Measurements from ENCODE around the gene CCNY.
A peak's percentile ranks its signal among the peaks of the same experiment; 100 is the strongest.

The CCNY gene

DNA sequence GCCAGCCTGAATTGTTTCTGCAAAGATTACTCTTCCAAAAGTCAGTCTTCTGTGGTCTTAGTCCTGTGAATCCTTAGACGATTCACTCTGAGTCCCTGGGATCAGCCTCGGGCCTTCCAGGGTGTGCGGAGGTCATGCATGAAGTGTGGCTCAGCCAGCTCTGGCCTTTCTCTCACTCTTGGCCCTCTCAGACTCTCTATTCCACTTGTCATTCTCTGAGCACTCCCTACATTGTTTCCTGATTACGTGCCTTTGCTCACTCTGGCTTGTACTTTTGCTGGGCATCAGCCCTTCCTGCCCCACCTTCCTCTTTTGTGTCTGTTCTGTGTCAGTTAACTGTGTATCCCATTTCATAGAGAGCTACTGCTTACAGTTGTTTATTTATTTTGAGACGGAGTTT lies 36.0 kb downstream of the CCNY start:
- H3K27me3 Mint-ChIP-seq: no peaks in the 10 kb centered on the region
- peak overlapping the region; percentile 9 for H3K4me3 Mint-ChIP-seq
- ATAC-seq (ENCODE audit: low read depth): peak; percentile 56
- peak overlapping the region; percentile 68 for H3K27ac Mint-ChIP-seq
- no peaks in the 10 kb centered on the region for H3K9me3 Mint-ChIP-seq
- H3K4me1 Mint-ChIP-seq: peaks cover 51% of the 10 kb centered on the region
- DNase-seq (ENCODE audit: low spot score in 2 of 2): no peak
- H3K36me3 Mint-ChIP-seq: peaks cover 6% of the 10 kb centered on the region

DNA sequence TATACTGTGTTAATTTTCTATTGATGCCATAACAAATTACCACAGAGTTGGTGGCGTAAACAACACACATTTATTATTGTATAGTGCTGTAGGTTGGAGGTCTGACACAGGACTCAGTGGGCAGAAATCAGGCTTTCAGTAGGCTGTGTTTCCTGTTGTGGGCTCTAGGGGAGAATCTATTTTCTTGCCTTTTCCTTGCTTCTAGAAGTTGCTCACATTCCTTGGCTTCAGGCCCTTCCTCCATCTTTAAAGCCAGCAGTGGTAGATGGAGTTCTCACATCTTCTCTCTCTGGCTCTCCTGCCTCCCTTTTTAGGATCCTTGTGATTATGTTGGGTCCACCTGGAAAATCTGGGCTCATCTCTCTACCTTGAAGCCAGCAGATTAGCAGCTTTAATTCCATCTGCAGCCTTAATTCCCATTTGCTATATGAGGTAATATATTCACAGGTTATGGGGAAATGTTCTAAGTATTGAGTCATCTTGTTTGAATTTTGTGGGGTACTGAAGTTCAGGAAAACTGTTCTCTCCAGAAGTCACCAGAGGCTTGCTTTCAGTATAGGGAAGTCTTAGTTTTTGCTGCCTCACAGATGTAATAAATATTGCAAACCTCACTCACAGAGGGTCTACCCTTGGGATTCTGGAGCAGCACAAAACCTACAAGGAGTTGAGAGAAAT lies 38.9 kb downstream of the CCNY start:
- DNase-seq (ENCODE audit: low spot score in 2 of 2): no peak
- no peaks in the 10 kb centered on the region for H3K9me3 Mint-ChIP-seq
- H3K36me3 Mint-ChIP-seq: peaks cover 6% of the 10 kb centered on the region
- no peak for ATAC-seq (ENCODE audit: low read depth)
- peaks cover 57% of the 10 kb centered on the region for H3K4me1 Mint-ChIP-seq
- peak overlapping the region; percentile 87 for H3K27ac Mint-ChIP-seq
- H3K27me3 Mint-ChIP-seq: no peaks in the 10 kb centered on the region
- no peak overlapping the region for H3K4me3 Mint-ChIP-seq

DNA sequence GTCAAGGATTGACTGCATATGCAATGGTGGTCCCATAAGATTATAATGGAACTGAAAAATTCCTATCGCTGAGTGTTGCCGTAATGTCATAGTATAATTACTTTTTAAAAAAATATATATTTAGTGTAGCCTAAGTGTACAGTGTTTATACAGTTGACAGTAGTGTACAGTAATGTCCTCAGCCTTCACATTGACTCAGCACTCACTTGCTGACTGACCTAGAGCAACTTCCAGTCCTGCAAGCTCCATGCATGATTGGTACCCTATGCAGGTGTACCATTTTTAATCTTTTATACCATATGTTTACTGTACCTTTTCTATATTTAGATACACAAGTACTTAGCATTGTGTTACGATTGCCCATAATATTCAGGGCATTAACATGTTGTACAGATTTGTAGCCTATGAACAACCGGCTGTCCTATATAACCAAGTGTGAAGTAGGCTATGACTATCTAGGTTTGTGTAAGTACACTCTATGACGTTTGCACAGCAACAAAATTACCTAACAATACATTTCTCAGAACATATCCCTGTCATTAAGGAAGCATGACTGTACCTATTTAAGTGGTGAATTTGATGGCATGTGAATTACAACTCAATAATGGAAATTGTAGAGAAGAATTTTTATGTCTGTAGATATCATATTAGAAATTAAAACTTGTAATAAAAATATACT lies 40.9 kb downstream of the CCNY start:
- Mint-ChIP-seq H3K9me3 (no peaks in the 10 kb centered on the region), H3K36me3 (peaks cover 2% of the 10 kb centered on the region), H3K27ac (peak overlapping the region; percentile 93), H3K4me1 (peaks cover 45% of the 10 kb centered on the region), H3K27me3 (no peaks in the 10 kb centered on the region), H3K4me3 (no peak overlapping the region)
- ATAC-seq (ENCODE audit: low read depth) (no peak), DNase-seq (ENCODE audit: low spot score in 2 of 2) (no peak)

DNA sequence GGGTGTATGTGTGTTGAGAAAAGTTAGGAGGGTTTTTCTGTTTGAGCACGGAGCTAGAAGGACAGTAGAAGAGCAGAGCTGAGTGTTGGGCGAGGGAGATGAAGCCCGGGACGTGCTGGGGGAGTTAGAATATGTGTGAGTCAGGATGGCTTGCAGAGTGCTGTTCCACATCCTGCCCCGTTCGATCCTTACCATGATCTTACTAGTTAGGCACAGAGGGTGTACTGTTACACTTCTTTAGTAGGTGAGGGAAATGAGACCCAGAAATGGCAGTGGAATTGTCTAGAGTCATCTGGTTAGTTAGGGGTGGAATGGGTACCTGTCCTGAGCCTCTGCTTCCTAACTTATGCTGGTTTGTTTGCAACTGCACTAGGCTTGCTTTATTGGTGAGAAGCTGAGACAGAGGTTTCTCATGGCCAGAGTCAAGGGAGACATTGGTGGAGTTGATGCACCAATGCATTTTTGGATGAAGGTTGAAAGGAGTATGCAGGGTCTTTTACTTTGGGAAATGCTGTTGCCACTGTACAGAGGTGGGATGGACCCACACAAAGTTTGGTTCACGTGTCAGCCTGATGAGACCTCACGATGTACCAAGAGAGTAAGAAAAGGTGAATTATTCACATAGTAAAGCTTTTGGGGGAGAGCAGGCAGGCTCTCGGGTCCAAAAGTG lies 42.4 kb downstream of the CCNY start:
- peaks cover 2% of the 10 kb centered on the region for H3K36me3 Mint-ChIP-seq
- ATAC-seq (ENCODE audit: low read depth) (no peak), DNase-seq (ENCODE audit: low spot score in 2 of 2) (no peak)
- H3K4me1 Mint-ChIP-seq: peaks cover 36% of the 10 kb centered on the region
- no peaks in the 10 kb centered on the region for H3K9me3 Mint-ChIP-seq
- peak overlapping the region; percentile 93 for H3K27ac Mint-ChIP-seq
- H3K4me3 Mint-ChIP-seq: peak overlapping the region; percentile 72
- H3K27me3 Mint-ChIP-seq: no peaks in the 10 kb centered on the region

DNA sequence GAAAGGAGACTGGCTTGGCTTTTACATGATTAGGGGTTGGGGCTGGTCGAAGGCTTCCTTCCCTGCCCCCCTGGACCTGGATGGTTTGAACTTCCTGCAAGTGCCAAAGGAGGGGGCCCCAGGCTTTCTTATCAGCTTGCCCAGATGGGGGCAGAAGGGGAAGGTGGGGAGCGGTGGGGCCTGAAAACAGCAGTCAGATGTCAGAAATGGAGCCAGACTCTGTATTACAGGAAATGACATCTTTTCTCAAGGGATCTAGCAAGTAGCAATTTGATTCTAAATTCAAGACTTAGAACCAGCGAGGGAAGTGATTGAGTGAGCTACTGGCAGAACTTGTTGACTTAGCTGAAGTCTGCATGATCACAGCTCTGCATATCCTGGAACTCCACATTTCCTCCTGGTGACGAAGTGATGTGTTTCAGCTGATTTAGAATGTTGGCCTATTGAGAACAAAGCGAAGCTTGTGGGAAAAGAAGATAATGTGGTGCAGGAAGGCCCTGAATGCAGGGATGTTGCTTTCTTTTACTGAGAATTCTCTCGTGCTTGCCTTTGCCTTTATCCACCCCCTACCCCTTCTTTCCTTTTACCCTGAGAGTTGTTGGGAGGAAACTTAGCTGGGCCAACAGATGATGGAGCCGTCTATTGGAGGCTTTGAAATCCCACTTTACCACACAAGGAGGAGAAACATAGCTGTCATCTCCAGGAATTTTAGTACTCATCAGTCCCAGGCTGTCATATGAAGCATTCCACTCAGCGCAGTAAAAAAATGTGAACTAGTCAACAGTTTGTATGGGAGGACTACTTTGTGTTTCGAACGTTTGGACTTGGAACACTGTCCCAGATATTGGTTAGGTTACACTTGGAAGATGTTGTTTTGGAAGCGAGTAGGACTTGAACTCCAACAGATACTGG lies 43.2 kb downstream of the CCNY start:
- Mint-ChIP-seq H3K4me1 (peaks cover 40% of the 10 kb centered on the region), H3K27ac (peak overlapping the region; percentile 93), H3K36me3 (peaks cover 2% of the 10 kb centered on the region), H3K9me3 (no peaks in the 10 kb centered on the region), H3K27me3 (no peaks in the 10 kb centered on the region), H3K4me3 (peak overlapping the region; percentile 72)
- peak; percentile 98 for ATAC-seq (ENCODE audit: low read depth)
- DNase-seq (ENCODE audit: low spot score in 2 of 2): peak; percentile 66 to 77

DNA sequence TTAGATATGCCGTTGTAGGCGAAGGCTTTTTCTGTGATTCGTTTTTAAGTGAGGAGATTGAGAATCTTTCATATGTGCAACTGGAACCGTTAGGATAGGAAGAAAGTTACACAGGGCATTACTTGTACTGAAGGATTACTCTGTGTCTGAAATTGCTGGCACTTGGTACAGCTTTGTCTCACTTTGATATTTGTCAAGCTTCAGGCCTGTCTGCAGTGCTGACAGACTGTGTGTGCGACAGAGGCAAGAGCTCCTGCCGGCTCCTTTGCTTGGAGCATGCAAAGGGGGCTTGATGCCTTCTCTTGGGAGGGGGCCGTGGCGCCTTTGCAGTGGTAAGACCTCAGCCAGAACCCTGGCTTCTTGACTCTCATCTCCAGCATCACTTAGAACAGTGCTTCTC lies 45.8 kb downstream of the CCNY start:
- H3K4me1 Mint-ChIP-seq: peaks cover 34% of the 10 kb centered on the region

DNA sequence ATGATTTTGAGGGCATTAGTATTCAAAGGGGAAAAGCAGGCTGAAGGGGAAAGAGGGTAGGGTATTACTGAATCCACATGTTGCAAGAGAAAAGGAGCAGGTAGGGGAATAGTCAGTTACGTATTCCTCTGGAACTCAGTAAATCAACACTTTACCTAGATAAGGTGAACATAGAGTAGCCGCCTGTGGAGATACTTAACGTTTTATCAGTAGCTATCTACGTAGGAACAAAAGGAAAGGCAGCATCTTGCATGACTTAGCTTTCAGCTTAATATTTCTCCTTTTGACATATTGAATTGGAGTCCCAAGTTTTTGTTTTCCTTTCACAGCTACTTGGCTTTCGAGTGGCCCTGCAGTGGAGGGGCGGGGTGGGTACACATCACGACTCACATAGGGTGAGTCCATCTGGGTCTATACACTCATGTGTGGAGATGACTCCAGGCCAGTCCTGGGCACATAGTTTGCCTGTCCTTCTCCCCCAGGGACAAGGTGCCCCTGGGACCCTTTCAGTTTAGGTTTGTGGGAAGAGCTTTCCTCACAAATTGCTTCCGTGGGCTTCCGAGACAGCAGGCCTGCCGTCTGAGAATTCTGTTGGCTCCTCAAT lies 48.1 kb downstream of the CCNY start:
- H3K27ac Mint-ChIP-seq: peak overlapping the region; percentile 62
- H3K4me3 Mint-ChIP-seq: no peak overlapping the region
- ATAC-seq (ENCODE audit: low read depth) (no peak), DNase-seq (ENCODE audit: low spot score in 2 of 2) (no peak)
- H3K36me3 Mint-ChIP-seq: peaks cover 11% of the 10 kb centered on the region
- no peaks in the 10 kb centered on the region for H3K9me3 Mint-ChIP-seq
- H3K27me3 Mint-ChIP-seq: no peaks in the 10 kb centered on the region
- H3K4me1 Mint-ChIP-seq: peaks cover 27% of the 10 kb centered on the region

More for the DNA sequence above, 45.8 kb downstream of the CCNY start:
- H3K27ac Mint-ChIP-seq: no peak overlapping the region
- no peak for ATAC-seq (ENCODE audit: low read depth)
- no peaks in the 10 kb centered on the region for H3K27me3 Mint-ChIP-seq
- no peaks in the 10 kb centered on the region for H3K9me3 Mint-ChIP-seq
- H3K36me3 Mint-ChIP-seq: peaks cover 4% of the 10 kb centered on the region
- no peak for DNase-seq (ENCODE audit: low spot score in 2 of 2)
- H3K4me3 Mint-ChIP-seq: no peak overlapping the region

DNA sequence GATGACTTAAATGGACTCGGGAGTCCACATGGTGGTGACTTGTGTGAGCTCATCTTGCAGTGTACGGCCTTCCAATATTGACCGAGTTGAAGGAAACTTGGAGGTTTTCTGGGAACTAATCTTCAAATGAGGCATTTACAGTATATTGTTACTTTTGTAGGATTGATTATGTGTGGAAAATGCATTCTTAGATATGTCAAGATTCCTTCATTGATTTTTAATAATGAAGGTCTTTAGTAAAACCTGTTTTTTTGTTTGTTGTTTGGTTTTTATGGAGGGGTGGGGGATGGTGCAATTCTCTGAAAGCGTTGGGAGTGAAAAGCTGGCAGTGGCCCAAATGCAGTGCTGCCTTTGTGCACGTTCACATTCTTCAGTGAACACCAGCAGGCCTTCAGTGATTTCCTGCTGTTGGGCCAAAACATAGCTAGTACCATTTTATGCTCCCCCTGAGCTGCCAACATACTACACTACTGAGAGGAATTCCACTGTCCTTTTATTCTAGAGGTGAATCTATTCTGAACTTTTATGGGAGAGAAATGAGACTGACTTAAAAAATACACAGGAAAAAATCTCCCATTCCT lies 50.4 kb downstream of the CCNY start:
- ATAC-seq (ENCODE audit: low read depth): no peak
- peaks cover 21% of the 10 kb centered on the region for H3K36me3 Mint-ChIP-seq

DNA sequence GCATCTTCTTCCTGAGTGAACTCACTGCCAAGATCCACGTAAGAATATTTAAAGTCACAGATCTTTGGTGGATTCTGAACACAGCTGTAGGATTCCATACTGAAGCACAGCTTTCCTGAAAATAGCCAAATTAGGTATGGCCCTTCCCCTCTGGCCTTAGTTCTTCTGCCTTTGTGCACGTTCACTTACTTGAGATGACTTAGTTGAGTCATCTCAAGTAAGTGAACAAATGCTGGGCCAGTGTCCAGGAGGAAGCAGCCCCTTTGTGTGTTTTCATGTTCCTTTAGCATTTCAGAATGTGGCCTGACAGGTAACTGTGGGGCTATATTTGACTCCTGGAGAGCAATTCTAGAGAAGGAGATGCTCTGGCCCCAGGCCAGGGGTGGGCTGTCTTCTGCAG lies 51.5 kb downstream of the CCNY start:
- Mint-ChIP-seq H3K27ac (no peak overlapping the region), H3K27me3 (no peaks in the 10 kb centered on the region), H3K9me3 (peaks cover 5% of the 10 kb centered on the region), H3K4me1 (peaks cover 28% of the 10 kb centered on the region), H3K36me3 (peaks cover 22% of the 10 kb centered on the region), H3K4me3 (no peak overlapping the region)
- ATAC-seq (ENCODE audit: low read depth) (no peak), DNase-seq (ENCODE audit: low spot score in 2 of 2) (no peak)

More for the DNA sequence above, 50.4 kb downstream of the CCNY start:
- DNase-seq (ENCODE audit: low spot score in 2 of 2): no peak
- Mint-ChIP-seq H3K4me3 (no peak overlapping the region), H3K27me3 (no peaks in the 10 kb centered on the region), H3K4me1 (peaks cover 21% of the 10 kb centered on the region), H3K27ac (no peak overlapping the region), H3K9me3 (peaks cover 4% of the 10 kb centered on the region)

DNA sequence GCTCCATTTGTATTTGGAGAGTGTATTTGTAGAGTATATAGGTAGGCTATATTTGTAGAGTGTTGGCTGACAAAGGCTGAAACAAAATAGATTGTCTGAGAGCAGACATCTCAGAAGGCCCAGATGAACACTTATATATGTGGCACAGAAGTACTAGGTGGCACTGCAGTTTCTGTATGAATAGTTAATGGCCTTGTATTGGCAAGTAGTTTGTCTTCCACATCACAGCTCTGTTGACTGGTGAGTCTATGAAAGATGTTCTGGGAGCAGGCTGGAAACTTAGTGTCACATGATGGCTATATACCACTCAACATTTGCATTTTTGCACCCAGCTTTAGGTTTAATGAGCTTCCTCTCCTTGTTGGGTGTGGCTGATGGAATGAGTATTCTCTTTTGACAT lies 51.9 kb downstream of the CCNY start:
- peaks cover 33% of the 10 kb centered on the region for H3K4me1 Mint-ChIP-seq

DNA sequence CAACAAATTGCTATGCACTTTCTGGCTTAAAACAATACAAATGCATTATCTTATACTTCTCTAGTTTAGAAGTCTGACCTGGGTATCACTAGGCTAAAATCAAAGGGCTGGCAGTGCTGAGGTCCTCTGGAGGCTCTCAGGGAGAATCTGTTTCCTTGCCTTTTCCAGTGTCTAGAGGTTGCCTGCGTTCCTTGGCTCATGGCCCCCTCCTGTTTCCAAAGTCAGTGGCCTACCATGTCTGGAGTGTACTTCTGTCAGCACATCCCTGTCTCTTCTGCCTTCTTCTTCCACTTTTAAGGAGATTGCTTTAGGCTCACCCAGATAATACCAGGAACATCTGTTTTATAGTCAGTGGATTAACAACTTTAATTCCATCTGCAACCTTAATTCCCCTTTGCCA lies 52.4 kb downstream of the CCNY start:
- H3K27ac Mint-ChIP-seq: no peak overlapping the region
- H3K36me3 Mint-ChIP-seq: peaks cover 22% of the 10 kb centered on the region
- H3K4me3 Mint-ChIP-seq: no peak overlapping the region
- peaks cover 5% of the 10 kb centered on the region for H3K9me3 Mint-ChIP-seq
- no peak for ATAC-seq (ENCODE audit: low read depth)
- H3K27me3 Mint-ChIP-seq: no peaks in the 10 kb centered on the region
- H3K4me1 Mint-ChIP-seq: peaks cover 37% of the 10 kb centered on the region
- no peak for DNase-seq (ENCODE audit: low spot score in 2 of 2)

More for the DNA sequence above, 51.9 kb downstream of the CCNY start:
- Mint-ChIP-seq H3K36me3 (peaks cover 22% of the 10 kb centered on the region), H3K4me3 (no peak overlapping the region), H3K9me3 (peaks cover 5% of the 10 kb centered on the region), H3K27me3 (no peaks in the 10 kb centered on the region), H3K27ac (no peak overlapping the region)
- DNase-seq (ENCODE audit: low spot score in 2 of 2): no peak
- ATAC-seq (ENCODE audit: low read depth): no peak

DNA sequence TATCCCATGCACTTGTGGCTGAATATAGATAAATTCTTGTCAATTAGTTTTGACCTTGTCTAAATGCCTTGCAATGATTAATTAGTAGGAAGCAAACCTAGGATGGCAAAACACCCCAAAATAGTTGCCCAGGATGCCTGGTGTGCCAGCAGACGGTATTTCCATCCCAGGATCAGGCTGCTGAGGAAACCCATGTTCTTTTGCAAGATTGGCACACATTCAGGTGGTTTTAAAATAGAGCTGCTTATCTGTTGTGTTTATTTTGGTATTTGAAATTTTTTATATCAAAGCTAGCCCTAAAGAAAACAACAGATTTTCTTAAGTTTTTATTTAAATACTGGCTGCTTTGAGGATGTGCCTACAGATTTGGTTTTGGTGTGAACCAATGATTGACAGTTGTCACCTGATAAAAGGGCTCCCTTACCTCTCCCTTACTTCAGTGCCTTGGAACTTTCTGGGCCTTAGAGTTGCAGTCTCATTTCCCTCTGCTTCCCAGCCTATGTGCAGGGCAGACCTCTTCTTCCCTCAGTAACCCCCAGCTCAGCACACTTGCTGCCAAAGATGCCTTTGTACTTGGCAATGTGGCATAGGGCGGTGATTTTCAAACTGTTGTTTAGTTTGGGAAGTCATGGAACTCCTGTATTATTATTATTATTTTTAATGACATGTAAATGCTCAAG lies 54.0 kb downstream of the CCNY start:
- DNase-seq (ENCODE audit: low spot score in 2 of 2) (no peak), ATAC-seq (ENCODE audit: low read depth) (no peak)
- Mint-ChIP-seq H3K9me3 (peaks cover 5% of the 10 kb centered on the region), H3K36me3 (peaks cover 25% of the 10 kb centered on the region), H3K4me3 (no peak overlapping the region), H3K27ac (no peak overlapping the region), H3K27me3 (no peaks in the 10 kb centered on the region), H3K4me1 (peaks cover 34% of the 10 kb centered on the region)

DNA sequence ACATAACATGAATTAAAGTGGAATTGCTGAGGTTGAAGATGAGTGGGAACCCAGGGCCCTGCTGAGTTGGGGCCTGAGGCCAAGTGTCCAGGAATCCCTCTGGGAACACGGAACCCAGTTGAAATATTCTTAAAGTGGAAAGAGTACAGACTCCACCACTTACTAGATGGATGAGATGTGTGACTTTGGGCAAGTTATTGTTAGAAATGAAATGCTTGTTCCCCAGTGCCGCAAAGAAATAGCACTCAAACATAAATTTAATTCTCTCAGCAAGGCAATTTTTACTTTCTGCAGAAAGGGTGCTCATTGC lies 54.5 kb downstream of the CCNY start:
- H3K9me3 Mint-ChIP-seq: peaks cover 5% of the 10 kb centered on the region
- DNase-seq (ENCODE audit: low spot score in 2 of 2) (no peak), ATAC-seq (ENCODE audit: low read depth) (no peak)
- H3K27me3 Mint-ChIP-seq: no peaks in the 10 kb centered on the region
- H3K4me1 Mint-ChIP-seq: peaks cover 36% of the 10 kb centered on the region
- H3K27ac Mint-ChIP-seq: no peak overlapping the region
- H3K36me3 Mint-ChIP-seq: peaks cover 24% of the 10 kb centered on the region
- H3K4me3 Mint-ChIP-seq: no peak overlapping the region

Measured in memory B cell (primary cell).